ENCODE results near the gene TIMM8A.
"Not testable (repeated sequence)": the region's sequence is repeated elsewhere in the genome, so short reads cannot be mapped to it uniquely, and the experiment has no call there.

The TIMM8A gene

DNA sequence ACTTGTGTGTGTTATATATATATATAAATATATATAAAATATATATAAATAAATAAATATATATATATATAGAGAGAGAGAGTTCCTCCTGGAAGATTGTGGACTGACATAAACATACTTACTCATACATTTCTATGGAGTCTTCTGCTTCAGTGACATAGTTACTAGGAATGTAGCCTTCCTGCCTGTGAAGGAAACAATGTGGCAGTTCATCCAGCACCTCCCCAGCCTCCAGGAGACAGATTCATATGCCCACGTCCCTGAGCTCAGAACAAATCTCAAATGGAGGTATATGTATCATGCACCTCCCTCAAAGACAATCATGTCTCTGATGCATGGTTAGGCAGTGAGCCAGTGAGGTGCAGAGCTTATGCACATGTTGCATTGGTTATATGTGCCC, 11.4 kb upstream of the TIMM8A start:
- DNase-seq (ENCODE audit: low read depth) = no peak

DNA sequence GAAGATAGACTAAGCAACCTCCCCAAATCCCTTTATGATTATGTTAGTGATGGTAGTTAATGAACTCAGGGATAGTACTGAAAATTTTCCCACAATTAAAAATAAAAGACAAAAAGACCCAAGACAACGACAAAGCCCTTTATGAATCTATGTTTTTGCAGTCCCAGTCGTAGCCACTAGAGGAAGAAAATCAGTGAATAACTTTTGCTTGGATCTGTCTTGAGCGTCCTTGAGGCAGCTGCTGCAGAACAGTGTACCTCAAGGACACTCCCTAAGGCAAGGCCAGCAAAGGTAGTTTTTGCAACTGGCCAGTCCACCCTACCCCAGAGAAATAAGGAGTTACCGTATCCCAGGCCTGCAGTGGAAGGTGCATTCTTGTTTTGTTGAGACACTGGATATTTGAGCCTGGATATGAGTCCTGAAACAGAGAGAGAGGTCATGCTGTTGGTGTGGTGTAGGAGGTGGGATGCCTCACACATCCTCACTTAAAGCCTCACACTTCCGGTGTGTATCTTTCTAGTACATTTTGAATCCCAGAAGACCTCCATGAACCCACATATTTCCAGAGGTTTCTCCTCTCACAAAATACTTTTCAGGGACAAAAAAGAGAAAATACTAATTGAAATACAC, 8.7 kb upstream of the TIMM8A start:
- DNase-seq (ENCODE audit: low read depth) = no peak

DNA sequence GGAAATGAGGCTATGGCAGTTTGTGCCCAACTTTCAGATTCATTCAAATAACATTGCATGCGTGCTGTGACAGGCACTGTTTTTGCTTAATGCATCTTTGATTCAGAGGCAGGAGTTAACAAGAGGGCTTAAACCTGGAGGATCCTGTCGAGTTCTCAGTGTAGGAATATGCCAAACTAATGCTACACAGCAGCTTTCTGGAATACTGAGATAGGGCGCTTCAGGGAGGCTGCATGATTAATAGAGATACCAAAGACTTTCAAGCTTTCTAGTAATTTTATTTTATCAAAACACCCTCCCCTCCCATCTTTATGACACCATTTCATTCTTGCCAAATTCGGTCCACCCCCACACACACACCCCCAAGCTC, 636 bp upstream of the TIMM8A start:
- no peak for DNase-seq (ENCODE audit: low read depth)

DNA sequence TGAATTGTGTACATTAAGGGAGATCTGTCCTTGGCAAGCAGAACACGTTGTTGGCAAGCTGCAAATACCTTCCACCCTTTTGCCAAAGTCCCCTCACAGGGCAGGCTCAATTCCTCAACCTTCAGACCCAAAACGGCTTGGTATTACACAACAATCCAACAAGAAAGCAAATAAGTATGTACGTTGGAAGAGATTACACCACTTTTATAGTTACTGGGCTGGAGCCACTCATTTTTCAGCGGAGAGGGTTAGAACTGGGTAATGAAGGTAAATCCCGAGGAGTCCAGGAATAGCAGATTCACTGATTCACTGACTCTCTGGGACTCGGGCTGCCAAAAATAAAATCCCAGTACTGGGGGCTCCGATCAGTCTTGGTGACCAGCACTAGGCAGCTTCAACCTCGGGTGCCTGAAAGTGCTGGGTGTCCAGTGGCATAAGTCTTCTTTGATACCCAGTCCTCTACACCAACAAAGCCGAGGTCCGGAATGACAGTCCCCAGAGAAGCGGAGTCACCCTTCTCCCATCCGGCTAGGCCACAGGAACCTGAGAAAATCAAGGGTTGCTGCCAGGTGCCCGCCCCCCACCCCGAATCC, 587 bp downstream of the TIMM8A start:
- no peak for DNase-seq (ENCODE audit: low read depth)

DNA sequence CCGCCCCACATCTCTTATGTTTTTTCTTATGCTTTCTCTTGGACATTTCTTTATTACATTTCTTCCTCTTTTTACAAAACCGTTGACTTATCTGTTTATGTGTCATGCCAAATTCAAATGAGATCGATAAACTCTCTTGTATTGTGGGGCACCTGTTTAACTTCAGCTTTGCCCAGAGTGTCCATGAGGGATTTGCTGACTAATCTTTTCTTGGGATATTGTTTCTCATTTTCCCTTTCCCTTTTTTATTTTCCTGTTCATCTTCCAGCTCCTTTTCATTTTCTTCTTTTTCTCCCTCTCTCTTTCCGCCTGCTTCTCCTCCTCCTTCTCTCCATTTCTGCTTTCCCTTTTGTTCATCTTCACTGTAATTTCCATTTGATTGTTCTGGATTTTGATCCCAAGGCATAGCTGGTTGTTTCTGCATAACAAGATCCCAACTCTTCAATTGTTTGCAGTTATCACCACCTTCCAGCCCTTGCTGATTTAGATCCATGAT, 10.7 kb downstream of the TIMM8A start:
- no peak for DNase-seq (ENCODE audit: low read depth)

DNA sequence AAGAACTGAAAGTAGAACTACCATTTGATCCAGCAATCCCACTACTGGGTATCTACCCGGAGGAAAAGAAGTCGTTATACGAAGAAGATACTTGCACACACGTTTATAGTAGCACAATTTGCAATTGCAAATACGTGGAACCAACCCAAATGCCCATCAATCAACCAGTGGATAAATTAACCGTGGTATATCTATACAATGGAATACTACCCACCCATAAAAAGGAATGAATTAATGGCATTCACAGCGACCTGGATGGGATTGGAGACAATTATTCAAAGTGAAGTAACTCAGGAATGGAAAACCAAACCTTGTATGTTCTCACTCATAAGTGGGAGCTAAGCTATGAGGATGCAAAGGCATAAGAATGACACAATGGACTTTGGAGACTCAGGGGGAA, 14.2 kb downstream of the TIMM8A start:
- DNase-seq (ENCODE audit: low read depth) = not testable (repeated sequence)

DNA sequence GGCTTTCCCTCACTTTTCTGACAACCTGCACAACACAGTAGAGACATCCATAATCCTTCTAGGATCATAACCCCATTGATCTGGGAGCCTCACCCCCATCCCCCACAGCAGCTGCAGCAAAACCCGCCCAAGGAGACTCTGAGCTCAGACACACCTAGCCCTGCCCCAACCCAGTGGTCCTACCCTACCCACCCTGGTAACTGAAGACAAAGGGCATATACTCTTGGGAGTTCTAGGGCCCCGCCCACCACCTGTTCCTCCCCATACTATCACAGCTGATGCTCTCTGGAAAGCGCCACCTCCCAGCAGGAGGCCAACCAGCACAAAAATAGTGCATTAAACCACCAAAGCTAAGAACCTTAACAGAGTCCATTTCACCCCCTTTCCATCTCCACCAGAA, 21.9 kb downstream of the TIMM8A start:
- not testable (repeated sequence) for DNase-seq (ENCODE audit: low read depth)

DNA sequence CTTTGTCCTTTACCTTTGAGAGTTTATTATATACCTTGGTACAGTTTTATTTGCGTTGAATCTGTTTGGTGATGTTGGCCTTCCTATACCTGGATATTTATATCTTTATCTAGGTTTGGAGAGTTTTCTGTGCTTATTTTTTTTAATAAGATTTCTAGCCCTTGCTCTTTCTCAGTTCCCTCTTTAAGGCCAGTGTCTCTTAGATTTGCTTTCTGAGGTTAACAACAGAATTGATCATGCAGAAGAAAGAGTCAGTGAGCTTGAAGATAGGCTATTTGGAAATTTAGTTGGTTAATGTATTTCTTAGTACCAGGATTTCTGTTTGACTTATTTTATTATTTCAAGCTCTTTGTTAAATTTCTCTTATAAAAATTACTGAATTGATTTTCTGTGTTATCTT, 44.8 kb downstream of the TIMM8A start:
- DNase-seq (ENCODE audit: low read depth) = no peak

All from T-helper 22 cell (primary cell).